ACC112 (cell line): ENCODE data around the gene MLPH.

Source experiments
- H2AFZ ChIP-seq: fragments of 200-600 bp; sonication (generic); one replicate; pipeline ENCODE4 v1.6.0; 2017; ENCODE audit warnings: antibody characterized with exemption, low read length; ENCODE audit not compliant: unreplicated experiment
- H3K27ac ChIP-seq: fragments of 200-600 bp; sonication (generic); 2 replicates; pipeline ENCODE4 v1.5.1; 2014; ENCODE audit warnings: low read depth, mild to moderate bottlenecking, antibody characterized with exemption, low read length, moderate library complexity
- H3K27me3 ChIP-seq: fragments of 200-600 bp; sonication (generic); 2 replicates; pipeline ENCODE4 v1.6.1; 2014; ENCODE audit warnings: mild to moderate bottlenecking, antibody characterized with exemption, low read length, moderate library complexity, mixed read lengths; ENCODE audit not compliant: insufficient read depth
- H3K36me3 ChIP-seq: fragments of 200-600 bp; sonication (generic); 2 replicates; pipeline ENCODE4 v1.6.1; 2016; ENCODE audit warnings: mild to moderate bottlenecking, antibody characterized with exemption, low read length, moderate library complexity, mixed read lengths; ENCODE audit not compliant: insufficient read depth
- H3K4me1 ChIP-seq: fragments of 200-600 bp; sonication (generic); one replicate; pipeline ENCODE4 v1.6.1; 2016; ENCODE audit warnings: low read length, mixed read lengths; ENCODE audit not compliant: insufficient read depth, unreplicated experiment, control insufficient read depth
- H3K4me3 ChIP-seq: fragments of 200-600 bp; sonication (generic); 2 replicates; pipeline ENCODE4 v1.5.1; 2014; ENCODE audit warnings: mild to moderate bottlenecking, low read depth, low read length
- H3K79me2 ChIP-seq: fragments of 200-600 bp; sonication (generic); one replicate; pipeline ENCODE4 v1.6.0; 2016; ENCODE audit warnings: low read length; ENCODE audit not compliant: control insufficient read depth, unreplicated experiment, insufficient read depth

The MLPH gene

DNA sequence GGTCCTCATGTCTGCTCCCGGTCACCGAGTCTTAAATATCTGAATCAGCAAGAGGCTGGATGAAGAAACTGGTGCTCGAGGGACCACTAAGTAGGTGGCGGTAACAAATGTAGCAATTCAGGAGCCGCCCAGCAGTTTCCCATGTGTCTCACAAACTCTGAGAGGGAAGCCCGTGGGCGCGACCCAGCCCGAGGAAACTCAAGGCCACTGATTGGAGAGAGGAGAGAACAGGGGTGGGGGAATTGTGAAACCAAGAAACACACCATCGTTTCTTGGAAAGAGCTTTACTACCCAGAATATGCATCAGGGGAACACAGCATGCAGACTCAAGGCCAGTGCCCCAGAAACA is 10.8 kb downstream of the MLPH start:
- H3K79me2 ChIP-seq = peaks cover 75% of the 10 kb centered on the region
- H3K4me1 ChIP-seq = peaks cover 56% of the 10 kb centered on the region
- peak overlapping the region; percentile 99 for H3K27ac ChIP-seq
- H3K36me3 ChIP-seq = peaks cover 58% of the 10 kb centered on the region
- no peak overlapping the region for H2AFZ ChIP-seq
- peak overlapping the region; percentile 37; the same call in 1 of the 2 replicates for H3K4me3 ChIP-seq
- no peaks in the 10 kb centered on the region for H3K27me3 ChIP-seq

DNA sequence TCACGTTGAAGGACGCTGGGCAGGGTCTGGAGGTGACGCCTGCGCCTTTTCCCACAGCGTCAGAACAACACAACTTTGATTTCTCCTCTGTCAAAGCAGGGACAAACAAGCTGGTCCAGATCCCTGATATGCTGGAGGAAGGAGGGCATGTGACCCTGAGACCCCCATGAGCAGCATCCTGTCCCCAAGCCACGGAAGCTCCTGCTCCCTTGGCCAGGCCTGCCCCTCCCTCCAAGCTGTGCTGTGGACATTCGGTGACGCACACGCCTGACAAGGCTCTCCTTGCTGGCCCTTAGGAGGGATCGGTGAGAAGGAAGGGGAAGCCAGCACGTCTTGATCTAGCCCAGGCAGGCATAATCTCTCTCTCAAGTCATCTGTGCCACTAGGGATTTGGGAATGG is 11.3 kb downstream of the MLPH start:
- H3K27me3 ChIP-seq = no peaks in the 10 kb centered on the region
- peaks cover 75% of the 10 kb centered on the region for H3K79me2 ChIP-seq
- H2AFZ ChIP-seq = no peak overlapping the region
- peaks cover 55% of the 10 kb centered on the region for H3K36me3 ChIP-seq
- H3K27ac ChIP-seq = peak overlapping the region; percentile 99
- peaks cover 60% of the 10 kb centered on the region for H3K4me1 ChIP-seq
- H3K4me3 ChIP-seq = peak overlapping the region; percentile 37; the same call in 1 of the 2 replicates

DNA sequence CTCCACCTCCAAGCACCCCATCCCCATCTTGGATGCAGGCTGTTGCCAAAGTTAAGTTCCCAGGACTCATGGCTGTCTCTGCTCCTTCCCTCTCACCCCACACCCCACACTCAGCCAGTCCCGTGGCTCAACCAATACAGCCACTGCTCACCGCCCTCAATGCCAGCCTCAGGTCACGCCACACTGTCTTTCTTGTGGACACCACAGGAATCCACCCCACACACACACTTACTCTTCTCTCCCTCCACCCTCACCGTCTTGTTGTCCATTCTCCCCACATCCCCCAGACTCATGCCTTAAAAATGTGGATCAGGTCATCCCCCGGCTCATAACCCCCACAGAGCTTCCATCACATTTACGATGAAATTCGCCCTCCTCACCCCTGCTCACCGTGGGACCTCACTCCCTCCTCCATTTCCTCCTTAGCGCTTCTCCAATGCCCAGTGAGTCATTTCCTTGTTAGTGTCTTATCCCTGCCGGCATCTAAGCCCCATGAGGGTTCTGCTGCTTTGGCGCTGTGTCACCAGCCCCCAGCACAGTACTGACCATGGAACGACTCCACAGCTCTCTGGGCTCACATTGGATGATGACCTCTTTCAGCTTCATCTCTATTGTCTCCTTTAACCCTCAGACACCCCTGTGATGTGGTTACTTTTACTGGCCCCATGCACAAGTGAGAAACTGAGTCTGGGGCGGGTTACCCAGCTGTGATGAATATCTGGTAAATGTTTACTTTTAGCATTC is 13.8 kb downstream of the MLPH start:
- Histone ChIP-seq H3K79me2 (peaks cover 75% of the 10 kb centered on the region), H2AFZ (no peak overlapping the region), H3K4me3 (peak overlapping the region; percentile 30), H3K27me3 (no peaks in the 10 kb centered on the region), H3K36me3 (peaks cover 54% of the 10 kb centered on the region), H3K4me1 (peaks cover 75% of the 10 kb centered on the region), H3K27ac (peak overlapping the region; percentile 99)

DNA sequence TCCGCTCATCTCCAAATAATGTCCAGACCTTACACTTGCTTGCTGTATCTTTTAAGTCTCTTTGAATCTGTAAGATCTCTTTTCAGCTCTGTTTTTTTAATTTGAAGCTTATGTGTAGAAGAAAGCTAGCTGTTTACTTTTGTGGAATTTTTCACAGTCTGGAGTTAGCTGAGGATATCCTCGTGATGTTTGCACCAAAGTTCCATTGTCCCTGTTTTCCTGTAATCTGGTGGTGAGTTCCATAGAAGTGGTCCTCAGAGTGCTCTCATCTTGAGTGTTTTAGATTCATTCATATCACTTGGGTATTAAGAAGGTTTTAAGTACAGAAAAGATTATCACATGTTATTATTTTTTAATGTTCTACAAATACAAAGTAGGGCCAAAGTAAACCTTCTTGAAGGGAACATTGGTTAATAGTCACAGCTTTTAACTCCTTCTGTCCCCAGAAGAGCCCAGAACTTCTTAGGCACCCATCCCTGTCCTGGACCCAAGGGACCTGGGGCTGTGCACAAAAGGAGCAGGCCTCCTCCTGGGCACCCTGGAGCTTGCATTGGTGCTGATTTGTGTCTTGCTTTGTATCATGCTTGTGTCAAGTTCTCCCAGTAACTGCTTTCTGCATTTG is 15.0 kb downstream of the MLPH start:
- Histone ChIP-seq H3K27ac (peak overlapping the region; percentile 99), H3K36me3 (peaks cover 44% of the 10 kb centered on the region), H2AFZ (peak overlapping the region; percentile 30), H3K4me3 (peak overlapping the region; percentile 18; the same call in 1 of the 2 replicates), H3K4me1 (peaks cover 73% of the 10 kb centered on the region), H3K79me2 (peaks cover 65% of the 10 kb centered on the region), H3K27me3 (no peaks in the 10 kb centered on the region)

DNA sequence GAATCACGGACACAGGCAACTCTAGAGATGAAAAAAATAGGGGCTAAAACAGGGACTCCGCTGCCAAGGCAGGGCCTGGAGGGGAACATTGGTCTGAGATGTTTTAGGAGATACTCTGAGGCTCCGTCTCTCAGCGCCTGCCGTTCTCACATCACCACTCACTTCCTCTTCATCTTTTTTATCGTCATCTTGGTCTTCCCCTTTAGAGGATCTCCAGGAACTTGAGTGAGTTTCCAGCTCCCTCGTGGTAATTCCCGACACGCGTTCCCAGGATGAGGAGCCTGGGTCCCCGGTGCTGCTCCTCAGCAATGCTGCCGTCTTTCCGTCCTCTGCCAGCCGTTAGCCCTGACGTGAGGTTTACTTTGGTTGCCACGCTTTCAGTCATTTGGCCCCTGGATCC is 16.1 kb downstream of the MLPH start:
- Histone ChIP-seq H3K4me1 (peaks cover 61% of the 10 kb centered on the region), H3K27me3 (no peaks in the 10 kb centered on the region), H3K27ac (peak overlapping the region; percentile 99), H3K4me3 (no peak overlapping the region), H3K79me2 (peaks cover 64% of the 10 kb centered on the region), H3K36me3 (peaks cover 35% of the 10 kb centered on the region), H2AFZ (no peak overlapping the region)

DNA sequence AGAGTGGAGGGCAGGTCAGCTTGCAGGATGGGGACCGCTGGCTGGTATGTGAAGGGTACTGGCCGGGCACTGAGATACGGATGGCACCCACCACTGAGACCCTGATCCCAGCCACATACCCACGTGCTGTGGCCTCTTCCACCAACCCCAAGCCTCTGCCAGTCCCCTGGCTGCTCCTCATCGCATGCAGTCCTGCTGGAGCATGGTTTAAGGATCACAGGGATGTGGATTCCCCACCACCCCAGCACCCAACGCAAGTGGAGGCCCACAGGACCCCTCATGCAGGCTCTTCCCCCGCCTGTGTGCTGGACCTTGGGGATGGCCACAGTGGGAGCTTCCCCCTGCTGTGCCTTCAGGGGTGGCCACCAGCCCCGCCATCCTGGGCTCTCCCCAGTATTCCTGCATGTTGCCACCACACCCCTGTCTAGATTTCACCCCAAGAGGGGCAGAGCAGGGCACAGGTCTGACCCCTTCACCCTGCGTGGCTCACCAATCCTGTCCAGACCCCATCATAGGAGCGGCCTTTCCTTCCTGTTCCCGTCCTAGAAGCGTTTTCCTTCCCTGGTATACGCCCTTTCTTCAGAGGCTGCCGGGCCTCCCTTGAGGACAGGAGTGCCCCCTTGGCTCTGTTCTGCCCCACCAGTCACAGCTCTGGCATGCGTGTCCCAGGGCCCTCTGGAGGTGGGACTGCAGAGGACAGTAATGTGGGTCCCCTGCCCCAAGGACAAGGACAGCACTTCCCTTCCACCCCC is 18.3 kb downstream of the MLPH start:
- H3K79me2 ChIP-seq = peaks cover 59% of the 10 kb centered on the region
- H3K27ac ChIP-seq = peak overlapping the region; percentile 49
- H3K27me3 ChIP-seq = no peaks in the 10 kb centered on the region
- peaks cover 40% of the 10 kb centered on the region for H3K4me1 ChIP-seq
- no peak overlapping the region for H2AFZ ChIP-seq
- no peak overlapping the region for H3K4me3 ChIP-seq
- H3K36me3 ChIP-seq = peaks cover 15% of the 10 kb centered on the region; the same call in 1 of the 2 replicates

DNA sequence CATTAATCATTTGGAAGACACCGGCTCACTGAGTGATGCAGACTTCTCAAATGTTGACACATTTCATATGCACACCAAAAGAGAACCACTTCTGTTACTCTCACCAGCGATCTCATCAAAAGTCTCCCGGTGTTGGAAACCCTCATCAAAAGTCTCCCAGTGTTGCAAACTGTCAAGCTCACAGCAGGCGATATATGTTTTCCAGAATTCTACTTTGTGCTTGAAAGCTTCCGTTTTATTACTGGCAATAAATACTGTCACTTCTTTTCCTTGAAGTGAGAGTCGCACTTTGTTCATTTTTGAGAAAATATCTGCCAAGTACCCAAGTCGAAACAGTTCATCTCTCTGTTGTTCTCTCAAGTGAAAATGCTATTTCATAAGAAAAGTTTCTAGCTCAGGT is 20.5 kb downstream of the MLPH start:
- H3K79me2 ChIP-seq = peaks cover 51% of the 10 kb centered on the region
- peaks cover 24% of the 10 kb centered on the region for H3K4me1 ChIP-seq
- no peak overlapping the region for H2AFZ ChIP-seq
- H3K27me3 ChIP-seq = no peaks in the 10 kb centered on the region
- 0 out of 2 replicates have a peak overlapping the region, but pooled peaks have one; percentile 20 for H3K27ac ChIP-seq
- peaks cover 22% of the 10 kb centered on the region; the same call in 1 of the 2 replicates for H3K36me3 ChIP-seq
- no peak overlapping the region for H3K4me3 ChIP-seq

DNA sequence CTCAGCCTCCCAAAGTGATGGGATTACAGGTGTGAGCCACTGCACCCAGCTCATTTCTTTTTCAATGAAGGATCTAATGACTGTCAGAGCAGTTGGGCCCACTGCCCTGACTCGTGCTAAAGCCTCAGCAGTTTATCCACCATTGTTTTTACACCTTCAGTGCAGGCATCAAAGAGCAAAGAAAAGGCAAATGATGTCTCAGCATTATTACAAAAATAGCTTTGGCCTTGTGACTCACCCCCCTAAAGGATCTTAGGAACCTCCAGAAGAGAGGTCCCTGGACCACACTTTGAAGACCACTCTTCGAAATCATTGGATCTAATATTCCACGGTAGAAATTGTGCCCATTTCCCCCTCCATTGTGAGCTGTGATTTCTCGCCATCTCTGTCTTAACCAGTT is 21.3 kb downstream of the MLPH start:
- Histone ChIP-seq H3K79me2 (peaks cover 46% of the 10 kb centered on the region), H3K4me1 (peaks cover 20% of the 10 kb centered on the region), H2AFZ (no peak overlapping the region), H3K27me3 (no peaks in the 10 kb centered on the region), H3K27ac (0 out of 2 replicates have a peak overlapping the region, but pooled peaks have one; percentile 38), H3K4me3 (no peak overlapping the region), H3K36me3 (peaks cover 22% of the 10 kb centered on the region; the same call in 1 of the 2 replicates)

DNA sequence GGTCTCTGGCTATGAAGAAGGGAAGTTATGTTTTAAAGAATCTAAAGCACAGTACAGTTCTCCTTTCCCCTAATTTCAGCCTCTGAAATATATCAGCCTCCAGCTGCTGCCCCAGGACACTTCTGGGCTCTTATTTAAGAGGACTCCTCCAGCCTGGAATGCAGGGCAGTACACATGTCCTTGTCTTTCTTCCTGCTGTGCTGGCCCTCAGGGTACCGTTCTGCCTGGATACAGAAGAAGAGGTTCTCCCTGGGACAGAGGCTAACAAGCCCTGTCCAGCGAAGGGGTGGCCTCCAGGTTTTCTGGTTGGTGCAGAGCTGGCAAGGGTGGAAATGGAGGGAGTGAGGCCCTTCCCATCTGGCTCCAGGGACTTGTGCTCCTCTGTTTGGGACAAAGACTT is 22.1 kb downstream of the MLPH start:
- Histone ChIP-seq H3K27me3 (no peaks in the 10 kb centered on the region), H3K4me1 (peaks cover 17% of the 10 kb centered on the region), H3K27ac (peak overlapping the region; percentile 38), H3K79me2 (peaks cover 46% of the 10 kb centered on the region), H3K36me3 (peaks cover 23% of the 10 kb centered on the region; the same call in 1 of the 2 replicates), H3K4me3 (no peak overlapping the region), H2AFZ (no peak overlapping the region)

DNA sequence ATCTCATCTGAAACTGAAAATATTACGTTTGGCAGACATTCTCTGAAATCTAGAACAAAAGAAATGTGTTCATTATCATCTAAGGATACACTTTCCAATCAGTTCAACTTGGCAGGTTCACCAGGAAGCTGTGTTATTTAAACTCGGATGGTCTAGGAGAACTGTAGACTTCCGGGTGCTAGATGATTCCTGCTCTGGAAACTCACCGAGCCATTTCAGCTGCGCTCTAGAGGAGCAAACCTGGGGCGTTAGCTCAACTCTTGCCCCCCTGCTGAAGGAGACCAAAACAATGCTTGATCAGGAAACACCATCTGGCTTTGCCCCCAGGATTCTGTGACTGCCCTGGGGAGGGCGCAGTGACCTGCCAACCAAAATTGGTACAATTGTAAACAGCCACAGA is 22.9 kb downstream of the MLPH start:
- H3K4me1 ChIP-seq = peaks cover 16% of the 10 kb centered on the region
- no peak overlapping the region for H3K4me3 ChIP-seq
- H2AFZ ChIP-seq = no peak overlapping the region
- peak overlapping the region; percentile 20; the same call in 1 of the 2 replicates for H3K27ac ChIP-seq
- H3K79me2 ChIP-seq = peaks cover 40% of the 10 kb centered on the region
- H3K36me3 ChIP-seq = peaks cover 26% of the 10 kb centered on the region; the same call in 1 of the 2 replicates
- H3K27me3 ChIP-seq = no peaks in the 10 kb centered on the region
